ENCODE results near the gene NTN5. TPM values are rescaled to one million over a fixed set of nuclear protein-coding genes. Genes with fewer than 3 reads are reported as not detected.
"Not testable (repeated sequence)": the region's sequence is repeated elsewhere in the genome, so short reads cannot be mapped to it uniquely, and the experiment has no call there.

NTN5 gene
- total RNA-seq, 2 donors from 2014 or later, result 0.32 TPM; not detected in 1

GRCh38 chr19:48718711-48719231 is 46.0 kb upstream of the NTN5 start:
- Histone ChIP-seq H3K4me3 (no peak overlapping the region), H3K36me3 (no peaks in the 10 kb centered on the region), H3K27me3 (no peaks in the 10 kb centered on the region), H3K27ac (no peak overlapping the region), H3K4me1 (peaks cover 9% of the 10 kb centered on the region), H3K9me3 (no peaks in the 10 kb centered on the region), H3K9ac (ENCODE audit: low read depth in 2 of 2, low read length in 2 of 2) (no peak overlapping the region)
- no peak for DNase-seq
- intact Hi-C loops (cut with DNase I), result no loop called here
- TF ChIP-seq CTCF (IDR thresholded peaks at IDR 0.05), result no peak

GRCh38 chr19:48718106-48718505 is 45.3 kb upstream of the NTN5 start:
- peaks cover 14% of the 10 kb centered on the region for H3K4me1 ChIP-seq
- DNase-seq; H3K27me3 ChIP-seq; H3K27ac ChIP-seq; H3K9ac ChIP-seq (ENCODE audit: low read depth in 2 of 2, low read length in 2 of 2); intact Hi-C loops (cut with DNase I); H3K4me3 ChIP-seq; H3K36me3 ChIP-seq; H3K9me3 ChIP-seq: not testable (repeated sequence)

GRCh38 chr19:48716562-48717291 is 43.9 kb upstream of the NTN5 start:
- Histone ChIP-seq H3K36me3 (no peaks in the 10 kb centered on the region), H3K9ac (ENCODE audit: low read depth in 2 of 2, low read length in 2 of 2) (peak overlapping the region; percentile 0 to 40), H3K9me3 (no peaks in the 10 kb centered on the region), H3K27me3 (no peaks in the 10 kb centered on the region), H3K4me1 (peaks cover 15% of the 10 kb centered on the region), H3K27ac (peak overlapping the region; percentile 8), H3K4me3 (no peak overlapping the region)
- intact Hi-C loops (cut with DNase I), result no loop called here
- DNase-seq, result peak; percentile 64
- TF ChIP-seq CTCF (IDR thresholded peaks at IDR 0.05), result no peak

GRCh38 chr19:48715681-48716171 is 42.9 kb upstream of the NTN5 start:
- Histone ChIP-seq H3K27ac (peak overlapping the region; percentile 8), H3K9ac (ENCODE audit: low read depth in 2 of 2, low read length in 2 of 2) (peak overlapping the region; percentile 30 to 96), H3K36me3 (no peaks in the 10 kb centered on the region), H3K9me3 (no peaks in the 10 kb centered on the region), H3K27me3 (no peaks in the 10 kb centered on the region), H3K4me3 (no peak overlapping the region), H3K4me1 (peaks cover 15% of the 10 kb centered on the region)
- no peak for TF ChIP-seq CTCF (IDR thresholded peaks at IDR 0.05)
- DNase-seq, result peak; percentile 59
- intact Hi-C loops (cut with DNase I), result no loop called here

GRCh38 chr19:48714759-48715675 is 42.2 kb upstream of the NTN5 start:
- Histone ChIP-seq H3K4me1 (peaks cover 15% of the 10 kb centered on the region), H3K27ac (peak overlapping the region; percentile 58), H3K36me3 (no peaks in the 10 kb centered on the region), H3K27me3 (no peaks in the 10 kb centered on the region), H3K9me3 (no peaks in the 10 kb centered on the region), H3K4me3 (peak overlapping the region; percentile 32), H3K9ac (ENCODE audit: low read depth in 2 of 2, low read length in 2 of 2) (peak overlapping the region; percentile 54 to 96)
- TF ChIP-seq CTCF (IDR thresholded peaks at IDR 0.05), result no peak
- intact Hi-C loops (cut with DNase I), result no loop called here
- peak; percentile 62 for DNase-seq

All from colonic mucosa (tissue), 4 donors.